NCI-H146 (cell line): Measurements from ENCODE around the gene SNAPC3.
A peak's percentile ranks its signal among the peaks of the same experiment; 100 is the strongest.
"Not testable (repeated sequence)": the region's sequence is repeated elsewhere in the genome, so short reads cannot be mapped to it uniquely, and the experiment has no call there.

ENCODE experiments used
- DNase-seq: peaks from one replicate; lab custom pipeline; 2025; lab: John Stamatoyannopoulos, UW

The SNAPC3 gene

GRCh38 chr9:15422372-15423230 is at the start of gene SNAPC3:
Gene SNAPC3 (plus strand): TSS chr9:15422876. CDS start chr9:15422880, 4 bp downstream.
- DNase-seq = peak; percentile 97

DNA sequence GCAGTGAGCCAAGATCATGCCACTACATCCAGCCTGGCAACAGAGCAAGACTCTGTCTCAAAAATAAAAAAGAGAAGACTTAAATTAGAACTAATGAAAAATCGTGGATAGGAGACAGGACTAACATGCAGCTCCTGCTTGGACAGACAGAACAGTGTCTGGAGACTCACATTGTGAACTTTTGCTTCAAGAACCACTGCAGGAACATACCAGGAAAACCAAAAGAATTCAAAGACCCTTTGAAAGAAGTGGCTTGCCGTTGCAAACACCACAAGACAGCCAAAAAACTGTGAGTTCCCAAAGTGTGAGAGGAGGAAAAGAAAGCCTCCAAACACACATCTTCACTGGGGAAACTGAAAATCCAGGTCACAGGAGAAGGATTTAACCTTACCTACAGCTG is 48.8 kb upstream of the SNAPC3 start:
- no peak for DNase-seq

DNA sequence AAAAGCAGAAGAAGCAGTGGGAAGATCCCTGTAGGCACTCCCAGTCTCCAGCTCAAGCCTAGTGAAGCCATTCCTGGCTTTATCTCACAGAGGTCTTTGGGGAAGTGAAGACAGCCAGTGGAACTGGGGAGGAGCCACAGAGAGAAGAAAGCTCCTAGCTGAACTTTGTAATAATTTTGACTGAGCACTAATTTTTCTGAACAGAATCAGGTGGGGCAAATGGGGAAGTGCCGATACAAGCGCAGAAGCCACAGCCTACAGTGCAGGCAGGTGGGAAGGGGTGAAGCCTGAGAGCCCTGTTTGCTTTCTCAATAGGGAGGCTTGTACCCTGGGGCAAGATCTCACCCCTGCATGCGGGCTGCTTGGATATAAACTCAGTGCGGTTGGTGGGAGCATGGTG is 48.4 kb upstream of the SNAPC3 start:
- no peak for DNase-seq

GRCh38 chr9:15374825-15375224 is 47.9 kb upstream of the SNAPC3 start:
- DNase-seq = peak; percentile 18

DNA sequence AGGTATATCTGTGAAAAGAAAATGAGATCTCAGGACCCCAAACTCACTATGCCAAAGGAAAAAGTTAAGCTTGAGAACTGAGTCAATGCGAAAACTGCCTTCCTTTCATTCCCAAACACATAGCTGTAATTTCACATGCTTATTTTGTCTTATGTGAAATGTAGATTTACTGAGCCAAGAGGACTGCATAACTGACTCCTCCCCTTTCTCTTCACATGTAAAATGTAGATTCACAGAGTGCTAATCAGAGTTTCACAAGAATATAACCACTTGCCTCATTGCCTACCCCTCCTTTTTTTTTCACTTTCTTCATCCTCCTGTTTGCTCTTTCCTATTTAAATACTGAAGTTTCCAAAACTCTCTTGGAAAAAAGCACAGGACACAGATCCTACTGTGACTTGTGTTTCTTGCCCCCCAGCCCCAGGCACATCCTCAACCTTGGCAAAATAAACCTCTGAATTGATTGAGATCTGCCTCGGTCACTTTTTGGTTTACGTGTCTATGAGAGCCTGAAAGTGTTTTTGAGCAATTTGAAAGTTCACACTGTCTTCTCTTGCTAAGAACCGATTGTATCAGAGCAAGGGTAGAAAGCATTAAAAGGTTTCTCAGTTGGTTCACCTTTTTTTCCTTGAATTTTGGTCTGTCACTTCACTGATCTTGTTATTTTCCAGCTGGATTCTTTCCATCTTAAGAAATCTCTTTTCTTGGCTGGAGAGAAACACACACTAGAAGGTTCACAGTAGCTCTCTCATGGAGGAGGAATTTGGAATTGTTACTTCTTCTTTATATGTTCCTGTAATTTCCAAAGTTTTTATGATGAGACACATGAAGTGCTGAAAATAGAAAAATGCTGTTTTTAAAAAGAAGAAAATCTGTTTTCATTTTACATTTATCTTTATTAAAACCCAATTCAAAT is 44.8 kb upstream of the SNAPC3 start:
- no peak for DNase-seq

- not testable (repeated sequence) for DNase-seq
Observed at GRCh38 chr9:15379317-15379716, 43.4 kb upstream of the SNAPC3 start.

DNA sequence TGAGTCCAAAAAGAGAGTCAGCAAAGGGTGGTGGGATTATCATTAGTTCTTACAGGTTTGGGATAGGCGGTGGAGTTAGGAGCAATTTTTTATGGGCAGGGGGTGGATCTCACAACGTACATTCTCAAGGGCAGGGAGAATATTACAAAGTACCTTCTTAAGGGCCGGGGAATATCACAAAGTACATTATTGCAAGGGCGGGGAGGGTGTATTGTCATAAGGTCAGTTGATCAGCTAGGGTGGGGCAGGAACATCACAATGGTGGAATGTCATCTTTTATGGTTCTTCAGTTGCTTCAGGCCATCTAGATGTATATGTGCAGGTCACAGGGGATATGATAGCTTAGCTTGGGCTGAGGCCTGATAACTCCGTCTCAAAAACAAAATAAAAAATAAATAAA is 42.8 kb upstream of the SNAPC3 start:
- not testable (repeated sequence) for DNase-seq

- DNase-seq = no peak
Observed at GRCh38 chr9:15381491-15381890, 41.2 kb upstream of the SNAPC3 start.

- DNase-seq = no peak
Observed at GRCh38 chr9:15386465-15386864, 36.2 kb upstream of the SNAPC3 start.

GRCh38 chr9:15389173-15389572 is 33.5 kb upstream of the SNAPC3 start:
- DNase-seq = no peak

DNA sequence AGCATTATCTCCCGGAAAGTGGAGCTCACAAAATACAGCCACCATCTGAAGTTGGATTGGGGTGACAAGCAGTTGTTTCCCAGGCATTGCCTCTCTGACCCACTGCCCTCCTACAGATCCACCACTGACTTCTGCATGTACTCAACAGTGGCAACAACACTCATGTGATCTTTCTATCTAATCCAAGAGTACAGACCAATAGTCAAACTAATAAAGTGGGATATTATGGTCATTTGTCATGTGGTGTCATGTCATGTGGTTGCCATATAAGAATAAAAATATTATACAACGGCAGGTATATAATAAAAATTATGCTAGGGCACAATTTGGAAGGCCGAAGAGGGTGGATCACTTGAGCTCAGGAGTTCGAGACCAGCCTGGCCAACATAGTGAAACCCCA is 33.0 kb upstream of the SNAPC3 start:
- DNase-seq = no peak

- DNase-seq = no peak
Observed at GRCh38 chr9:15390201-15390600, 32.5 kb upstream of the SNAPC3 start.

- DNase-seq = no peak
Observed at GRCh38 chr9:15392363-15392762, 30.3 kb upstream of the SNAPC3 start.

GRCh38 chr9:15400281-15400941 is 22.3 kb upstream of the SNAPC3 start:
- no peak for DNase-seq

GRCh38 chr9:15401266-15401665 is 21.4 kb upstream of the SNAPC3 start:
- DNase-seq = no peak

DNA sequence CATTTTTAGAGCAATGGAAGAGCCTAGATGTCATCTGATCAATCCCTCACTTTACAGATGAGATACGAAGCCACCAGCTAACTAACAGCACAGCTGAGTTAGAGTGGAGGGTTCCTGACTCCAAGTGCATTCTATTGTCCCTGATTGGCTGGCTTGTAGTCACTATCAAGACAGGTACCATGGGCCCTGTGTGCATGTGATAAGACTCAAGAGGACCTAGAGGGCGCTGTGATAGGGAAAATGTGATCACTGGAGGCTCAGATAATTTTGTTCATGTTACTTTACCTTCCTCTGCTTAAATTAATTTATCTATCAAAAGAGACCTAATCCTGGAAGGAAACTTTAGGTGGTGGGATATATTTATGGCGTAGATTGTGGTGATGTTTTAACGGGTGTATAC is 19.5 kb upstream of the SNAPC3 start:
- no peak for DNase-seq

DNA sequence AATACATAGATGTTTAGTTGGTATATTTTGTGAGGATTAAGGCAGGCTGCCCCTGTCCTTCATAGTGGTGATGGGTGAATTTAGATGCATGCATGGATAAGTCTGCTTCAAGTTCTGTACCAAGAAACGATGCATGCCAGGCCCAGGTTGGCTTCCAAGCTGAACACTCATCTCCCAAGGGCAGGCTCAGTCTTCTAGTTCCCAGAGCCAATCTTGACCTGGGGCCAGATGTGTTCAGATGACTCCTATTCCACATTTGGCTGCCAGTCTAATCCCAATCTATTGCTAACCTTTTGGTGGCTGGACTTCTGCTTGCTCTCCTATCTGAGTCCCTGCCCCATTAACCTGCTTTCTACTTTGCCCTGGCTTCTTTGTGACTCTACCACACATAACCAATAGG is 18.5 kb upstream of the SNAPC3 start:
- no peak for DNase-seq

DNA sequence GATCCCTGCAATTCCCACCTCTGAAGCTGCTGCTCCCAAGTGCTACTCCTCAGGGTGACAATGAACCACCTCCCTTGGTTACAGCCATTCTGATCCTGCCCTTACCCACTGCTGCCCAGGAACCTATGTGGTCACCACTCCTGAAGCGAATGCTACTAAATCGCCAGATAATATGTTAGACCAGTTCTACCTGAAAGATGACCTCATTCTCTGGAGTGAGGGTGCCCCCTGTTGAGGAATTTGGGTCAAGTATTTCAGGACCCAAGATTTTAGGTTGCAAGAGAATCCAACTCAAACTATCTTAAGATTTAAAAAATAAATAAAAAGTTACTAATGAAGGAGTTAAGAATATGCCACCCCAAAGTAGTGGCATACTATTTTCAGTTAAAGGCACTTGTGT is 5.8 kb upstream of the SNAPC3 start:
- DNase-seq = peak; percentile 48

- no peak for DNase-seq
Observed at GRCh38 chr9:15417626-15418025, 5.0 kb upstream of the SNAPC3 start.

DNA sequence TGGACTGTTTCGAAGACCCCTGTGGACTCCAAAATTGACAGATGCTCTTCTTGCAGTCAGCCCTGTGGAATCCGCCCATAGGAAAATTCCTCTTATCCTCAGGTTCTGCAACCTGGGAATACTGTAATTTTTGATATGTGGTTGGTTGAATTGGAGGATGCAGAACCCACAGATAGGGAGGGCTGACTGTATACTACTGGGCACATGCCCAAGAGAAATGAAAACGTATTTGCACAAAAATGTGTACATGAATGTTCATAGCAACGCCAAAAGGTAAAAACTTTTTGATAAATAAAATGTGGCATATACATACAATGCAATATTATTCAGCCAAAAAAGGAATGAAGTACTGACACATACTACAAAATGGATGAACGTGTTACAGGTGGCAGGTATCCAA is 1.9 kb upstream of the SNAPC3 start:
- no peak for DNase-seq

GRCh38 chr9:15421532-15421931 is 1.1 kb upstream of the SNAPC3 start:
- DNase-seq = no peak

GRCh38 chr9:15421990-15422371 is 695 bp upstream of the SNAPC3 start:
- DNase-seq = no peak
